GM18867 (cell line): Measurements from ENCODE around the gene TTLL12.

Experiments used
- ATAC-seq: cut with Tn5 transposase; IDR thresholded peaks from one replicate; pipeline ENCODE4 v1.9.1; 2021; ENCODE audit warnings: mild to moderate bottlenecking, moderate library complexity; ENCODE audit not compliant: unreplicated experiment

TTLL12 gene

DNA sequence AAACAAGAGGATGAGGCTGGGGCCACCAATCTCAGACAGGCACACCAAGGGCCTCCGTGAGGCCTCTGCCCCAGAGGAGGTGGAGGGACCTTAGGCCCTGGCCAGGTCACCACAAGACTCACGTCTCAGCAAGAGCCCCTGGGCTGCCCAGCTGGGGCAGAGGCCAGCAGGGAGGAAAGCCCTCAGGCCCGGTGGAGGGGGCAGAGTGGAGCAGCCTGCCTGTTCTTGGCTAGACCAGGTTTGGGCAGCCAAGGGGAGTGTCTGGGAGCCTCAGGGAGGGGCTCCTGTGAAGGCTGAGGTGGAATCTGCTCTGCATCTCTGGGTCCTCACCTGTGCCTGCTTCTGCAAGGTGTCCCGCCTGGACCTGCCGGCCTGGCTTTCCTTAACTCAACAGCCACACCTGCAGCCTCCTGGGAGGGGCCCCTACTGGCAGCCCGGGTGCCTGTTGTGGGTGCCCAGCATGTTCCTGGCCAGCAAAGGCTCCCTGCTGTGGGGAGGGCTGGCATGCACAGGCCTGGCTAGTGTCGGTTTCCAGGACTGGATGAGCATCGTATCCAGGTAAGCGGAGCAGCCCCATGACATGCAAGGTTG is 11.9 kb downstream of the TTLL12 start:
- no peak for ATAC-seq

DNA sequence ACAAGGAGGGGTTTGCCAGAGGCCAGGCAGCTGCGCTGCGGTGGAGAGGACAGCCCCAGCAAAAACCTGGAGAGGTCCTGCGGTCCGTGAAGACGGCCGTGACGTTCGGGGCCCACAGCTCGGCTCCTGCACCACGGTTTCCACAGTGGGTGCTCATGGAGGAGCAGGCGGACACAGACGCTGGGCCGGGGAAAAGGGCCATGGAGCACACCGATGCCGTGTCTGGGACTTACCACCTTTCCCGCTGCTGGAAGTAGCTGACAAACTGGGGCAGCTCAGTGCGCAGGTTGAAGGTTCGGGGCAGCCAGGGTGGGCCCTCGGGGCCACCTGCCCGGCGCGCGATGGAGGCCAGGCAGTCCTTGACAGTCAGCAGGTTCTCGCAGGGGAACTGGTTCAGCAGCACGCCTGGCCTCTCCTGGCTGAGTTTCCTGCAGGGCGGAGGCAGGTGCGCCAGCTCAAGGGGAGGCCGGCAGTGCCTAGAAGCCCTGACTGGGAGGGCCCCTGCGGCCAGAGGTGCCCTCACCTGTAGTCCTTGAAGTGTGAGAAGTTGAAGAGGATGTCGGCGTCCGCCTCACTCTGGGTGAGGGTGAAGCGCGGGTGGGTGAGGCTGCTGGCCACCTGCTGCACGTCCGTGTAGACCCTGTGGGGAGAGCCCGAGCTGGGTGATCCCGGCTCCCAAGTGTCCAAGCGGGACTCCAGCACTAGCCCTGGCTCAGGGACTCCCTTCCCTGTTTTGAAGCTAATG is 12.8 kb downstream of the TTLL12 start:
- no peak for ATAC-seq

DNA sequence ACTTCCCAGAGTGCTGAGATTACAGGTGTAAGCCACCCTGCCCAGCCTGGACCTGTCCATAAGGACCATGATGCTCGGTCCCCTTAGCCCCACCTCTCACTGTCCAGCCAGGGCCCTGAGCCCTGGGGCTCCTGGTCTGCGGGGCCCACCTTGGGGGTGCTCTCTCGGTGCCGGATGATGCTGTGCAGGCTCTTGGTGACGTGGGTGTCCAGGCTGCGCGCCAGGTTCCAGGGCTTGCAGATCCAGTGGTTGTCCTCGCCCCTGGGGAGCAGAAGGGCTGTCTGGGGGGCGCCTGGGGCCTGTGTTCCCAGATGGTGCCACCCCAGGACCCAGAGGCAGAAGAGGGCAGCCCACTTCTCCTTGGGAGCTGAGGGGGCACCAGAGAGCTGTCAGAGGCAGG is 13.4 kb downstream of the TTLL12 start:
- no peak for ATAC-seq

DNA sequence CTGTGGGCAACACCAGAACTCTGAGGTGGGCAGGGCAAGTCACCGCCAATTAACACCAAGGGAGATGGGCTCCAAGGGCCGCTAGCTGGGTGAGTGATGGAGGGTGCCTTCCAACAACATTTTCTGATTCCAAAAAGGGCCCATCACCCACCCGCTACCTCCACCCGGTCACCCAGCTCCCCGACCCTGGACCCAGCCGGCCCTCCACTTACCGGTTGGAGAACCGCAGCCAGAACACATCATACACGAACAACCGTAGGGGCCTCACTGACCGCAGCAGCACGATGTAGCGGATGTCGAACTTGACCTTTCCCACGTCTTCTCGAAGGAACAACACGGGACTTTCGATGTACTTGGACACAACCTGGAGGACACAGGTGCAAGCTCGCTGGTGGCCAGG is 14.7 kb downstream of the TTLL12 start:
- ATAC-seq, result no peak

DNA sequence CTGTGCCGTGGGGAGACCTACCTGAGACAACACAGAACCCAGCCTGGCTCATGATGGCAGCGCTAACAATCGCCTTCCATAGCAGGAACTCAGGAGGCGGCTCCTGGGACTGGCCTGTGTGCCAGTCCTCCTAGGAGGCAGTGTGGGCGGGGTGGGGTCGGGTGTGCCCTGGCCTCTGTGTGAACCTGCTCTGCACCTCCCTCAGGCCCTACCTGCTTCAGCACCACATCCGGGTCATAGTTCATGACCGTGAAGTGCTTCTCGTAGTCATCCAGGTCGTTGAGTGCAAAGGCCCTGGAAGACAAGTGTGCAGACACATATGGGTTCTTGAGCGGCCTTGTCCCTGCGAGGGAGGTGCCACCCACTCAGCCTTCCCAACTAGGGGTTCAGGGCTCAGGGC is 15.3 kb downstream of the TTLL12 start:
- no peak for ATAC-seq

DNA sequence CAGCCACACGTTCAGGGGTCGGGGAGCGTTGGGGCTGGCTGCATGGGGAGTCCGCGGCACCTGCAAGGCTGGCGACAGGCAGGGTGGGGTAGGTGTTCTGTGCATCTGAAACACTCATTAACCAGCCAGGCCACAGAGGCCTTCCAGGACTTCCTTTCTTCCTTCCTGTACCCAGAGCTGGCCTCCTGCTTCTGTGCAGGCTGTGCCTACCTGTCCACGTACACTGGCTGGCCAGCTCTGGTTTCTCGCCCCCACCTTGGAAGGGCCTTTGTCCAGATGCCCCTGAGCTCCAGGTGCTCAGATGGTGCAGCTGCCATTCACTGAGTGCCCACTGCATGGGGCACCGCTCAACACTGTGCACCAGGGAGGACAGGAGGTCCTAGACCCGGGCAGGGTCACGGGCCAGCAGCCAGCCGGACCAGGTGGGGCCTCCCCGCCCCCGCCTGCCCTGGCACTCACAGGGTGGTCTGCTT is 15.9 kb downstream of the TTLL12 start:
- ATAC-seq, result no peak

DNA sequence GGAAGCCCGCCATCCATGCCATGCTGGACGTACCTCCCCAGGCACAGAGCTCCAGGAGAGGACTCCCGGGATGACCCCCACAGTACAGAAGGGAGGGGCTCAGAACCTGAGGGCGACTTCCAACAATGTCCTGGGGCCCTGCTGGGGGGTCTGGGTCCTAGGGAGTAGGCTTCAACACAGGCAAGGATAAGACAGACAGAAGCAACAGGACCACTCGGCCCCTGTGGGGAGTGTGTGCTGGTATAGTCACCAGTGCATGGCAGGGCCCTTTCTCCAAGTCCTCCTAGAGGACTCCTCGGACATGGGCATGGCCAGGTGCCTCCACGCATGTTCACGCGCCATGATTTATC is 16.8 kb downstream of the TTLL12 start:
- no peak for ATAC-seq

DNA sequence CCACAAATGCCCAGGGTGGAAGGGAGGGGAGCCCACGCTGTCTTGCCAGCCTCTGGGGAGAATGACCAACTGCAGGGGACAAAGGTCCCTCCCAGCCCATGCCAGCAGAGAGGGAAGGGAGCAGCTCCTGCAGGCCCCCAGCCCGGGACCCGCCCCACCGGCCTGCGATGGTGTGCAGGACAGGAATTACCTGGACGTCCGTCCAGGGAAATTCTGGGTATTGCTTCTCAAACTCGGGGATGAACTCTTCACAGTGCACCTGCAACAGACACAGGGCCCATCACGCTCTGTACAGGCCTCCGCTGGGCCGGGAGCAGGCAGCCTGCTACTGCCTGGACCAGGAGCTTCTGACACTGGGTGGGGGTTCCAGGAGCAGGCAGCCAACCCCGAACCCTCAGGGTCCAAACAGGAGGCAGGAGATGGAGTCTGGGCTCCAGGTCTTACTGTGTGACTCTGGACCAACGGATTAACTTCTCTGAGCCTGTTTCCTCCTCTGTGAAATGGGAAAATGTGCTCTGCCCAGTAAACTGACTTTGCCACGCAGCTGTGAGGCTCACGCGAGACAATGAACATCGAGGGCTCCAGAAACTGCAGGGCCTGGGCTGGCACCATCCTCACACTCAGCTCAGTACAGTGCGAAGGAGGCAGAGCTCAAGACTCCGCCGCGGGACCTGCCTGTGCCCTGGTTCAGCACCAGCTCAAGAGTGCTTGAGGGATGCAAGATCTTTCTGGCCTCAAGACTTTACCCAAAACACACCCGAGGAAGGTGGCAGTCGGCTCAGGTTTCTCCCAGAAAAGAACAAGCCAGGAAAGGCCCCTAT is 17.4 kb downstream of the TTLL12 start:
- no peak for ATAC-seq

DNA sequence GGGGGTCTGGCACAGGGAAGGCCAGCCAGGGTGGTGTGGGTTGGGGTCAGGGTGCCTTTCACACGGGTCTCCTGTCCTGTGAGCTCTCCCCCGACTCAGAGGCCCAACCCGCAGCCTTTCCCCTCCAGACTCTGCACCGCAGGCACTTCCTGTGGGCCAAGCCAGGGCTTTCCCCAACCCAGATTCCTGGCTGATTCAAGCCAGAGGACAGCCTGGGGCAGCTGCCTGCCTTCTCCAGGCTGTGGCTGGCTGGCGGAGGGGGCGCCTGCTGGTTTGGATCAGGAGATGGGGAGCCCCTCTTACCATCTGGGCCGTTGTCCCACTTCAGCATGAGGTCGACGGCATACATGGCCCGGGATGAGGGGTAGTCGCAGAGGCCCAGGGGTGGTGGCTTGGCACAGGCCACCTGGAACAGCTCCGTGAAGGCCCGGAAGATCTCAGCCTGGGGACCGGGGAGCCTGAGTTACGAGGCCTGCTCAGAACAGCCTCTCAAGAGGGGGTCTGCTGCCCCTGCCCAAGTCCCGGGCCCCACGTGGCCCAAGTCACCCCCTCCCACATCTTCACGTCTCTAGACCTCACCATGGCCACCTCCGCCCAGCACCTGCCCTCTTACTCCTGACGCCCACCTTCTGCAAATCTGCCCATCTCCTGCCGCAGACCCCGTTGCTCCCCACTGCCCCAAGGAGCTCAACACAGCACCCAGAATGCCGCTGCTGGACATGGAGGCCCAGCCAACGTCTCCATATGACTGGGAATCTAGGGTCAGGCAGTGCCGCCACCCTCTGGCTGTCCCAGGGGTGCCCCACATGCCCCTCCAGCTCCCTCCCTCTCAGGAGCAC is 18.2 kb downstream of the TTLL12 start:
- ATAC-seq, result no peak

DNA sequence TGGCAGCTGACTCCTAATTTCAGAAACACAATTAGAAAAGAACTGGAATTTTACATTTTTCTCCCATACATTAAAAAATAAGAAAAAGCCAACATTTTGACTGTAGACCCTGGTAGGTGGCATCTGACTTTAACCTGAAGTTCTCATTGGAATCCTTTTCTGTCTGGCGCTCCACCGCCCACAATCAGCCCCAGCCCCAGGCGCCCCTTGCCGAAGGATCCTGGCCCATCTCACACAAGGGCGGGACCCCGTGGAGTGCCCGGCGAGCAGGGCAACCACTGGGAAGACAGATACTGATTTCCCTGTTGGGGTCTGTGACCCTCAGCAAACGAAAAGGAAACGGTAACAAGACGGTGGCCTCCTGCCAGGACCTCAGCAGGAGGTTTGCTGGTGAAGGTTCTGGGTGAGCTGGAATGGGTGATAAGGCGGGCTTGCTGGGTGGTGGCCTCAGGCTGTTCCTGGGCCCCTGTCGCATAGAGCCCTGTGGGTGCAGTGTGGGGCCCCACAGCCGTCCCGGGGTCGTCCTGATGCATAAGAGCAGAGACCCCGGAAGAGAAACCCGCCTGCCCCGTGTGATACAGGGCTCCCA is 19.8 kb downstream of the TTLL12 start:
- no peak for ATAC-seq

DNA sequence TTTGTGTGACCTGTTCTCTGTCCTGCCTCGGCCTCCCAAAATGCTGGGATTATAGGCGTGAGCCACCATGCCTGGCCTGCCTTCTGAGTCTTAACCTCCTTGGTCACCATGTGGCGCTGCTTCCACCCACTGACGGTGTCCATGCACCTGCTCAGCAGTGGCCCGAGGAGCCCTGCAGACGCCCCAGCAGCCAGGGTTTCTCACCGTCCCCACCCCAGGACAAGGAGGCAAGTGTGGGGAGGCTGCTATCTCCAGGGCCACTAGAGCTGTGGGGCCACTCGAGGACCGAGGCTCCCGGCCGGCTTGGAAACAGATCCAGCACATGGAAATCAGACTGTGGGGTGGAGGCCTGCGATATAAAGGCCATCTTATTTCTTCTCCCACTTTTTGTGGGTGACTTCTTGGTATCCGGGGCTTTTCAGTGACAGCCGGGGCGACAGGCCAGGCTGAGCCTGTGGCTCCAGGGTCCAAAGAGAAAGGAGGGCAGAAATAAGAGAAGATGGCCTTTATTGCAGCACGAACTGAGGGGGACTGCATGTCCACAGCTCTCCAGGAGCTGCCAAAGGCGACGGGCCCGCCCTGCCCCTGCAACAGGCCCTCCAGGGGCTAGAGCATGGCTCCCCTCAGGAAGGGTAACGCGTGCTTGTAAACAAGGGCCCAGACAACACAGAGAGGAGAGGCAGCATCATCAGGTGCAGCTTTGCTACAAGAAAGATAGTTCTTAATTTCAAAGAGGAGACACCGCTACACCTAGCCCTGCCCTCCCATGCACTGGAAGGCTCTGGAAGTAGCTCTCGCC is 20.6 kb downstream of the TTLL12 start:
- ATAC-seq, result no peak

DNA sequence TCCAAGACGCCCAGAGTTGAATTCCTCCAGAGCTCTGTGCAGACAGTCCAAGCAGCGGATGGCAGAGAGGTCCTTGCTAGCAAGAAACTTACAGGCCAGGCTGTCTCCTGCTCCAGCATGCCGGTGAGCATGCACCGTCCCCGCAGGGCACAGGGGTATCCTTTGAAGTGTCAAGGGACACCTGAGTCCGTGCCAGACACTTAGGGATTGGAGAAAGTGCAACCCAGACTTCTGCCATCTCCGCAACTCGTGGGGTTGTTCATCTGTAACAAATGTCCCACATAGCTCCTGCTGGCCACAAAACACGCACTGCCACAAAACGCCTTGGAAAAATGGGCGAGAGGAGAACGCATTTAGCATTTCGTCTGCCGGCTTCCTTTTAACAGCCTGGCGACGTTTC is 22.3 kb downstream of the TTLL12 start:
- ATAC-seq, result no peak

DNA sequence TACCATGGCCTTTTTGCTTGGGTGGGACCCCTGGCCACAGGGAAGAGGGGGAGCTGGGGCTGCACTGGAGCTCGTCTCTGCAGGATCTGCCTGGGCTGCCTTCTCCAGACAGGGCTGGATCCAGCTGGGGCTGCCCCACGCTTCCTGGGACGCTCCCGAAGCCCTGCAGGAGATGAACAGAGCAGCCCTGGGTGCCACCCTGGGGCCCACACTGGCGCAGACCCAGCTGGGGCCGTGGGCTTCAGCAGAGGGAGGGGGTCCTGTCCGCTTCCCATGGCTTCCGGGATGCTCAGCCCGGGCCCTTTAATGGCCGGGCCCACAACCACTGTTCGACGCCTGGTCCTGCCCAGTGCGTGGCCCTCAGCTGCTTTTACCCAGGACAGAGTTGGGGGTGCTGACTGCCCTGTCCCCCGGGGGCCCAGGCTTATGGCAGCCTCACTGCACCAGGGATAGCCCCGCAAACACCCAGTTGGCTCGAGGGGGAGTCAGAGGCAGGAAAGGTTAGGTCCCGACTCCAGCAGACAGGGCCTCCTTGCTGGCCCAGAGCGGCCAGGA is 23.6 kb downstream of the TTLL12 start:
- ATAC-seq, result no peak

DNA sequence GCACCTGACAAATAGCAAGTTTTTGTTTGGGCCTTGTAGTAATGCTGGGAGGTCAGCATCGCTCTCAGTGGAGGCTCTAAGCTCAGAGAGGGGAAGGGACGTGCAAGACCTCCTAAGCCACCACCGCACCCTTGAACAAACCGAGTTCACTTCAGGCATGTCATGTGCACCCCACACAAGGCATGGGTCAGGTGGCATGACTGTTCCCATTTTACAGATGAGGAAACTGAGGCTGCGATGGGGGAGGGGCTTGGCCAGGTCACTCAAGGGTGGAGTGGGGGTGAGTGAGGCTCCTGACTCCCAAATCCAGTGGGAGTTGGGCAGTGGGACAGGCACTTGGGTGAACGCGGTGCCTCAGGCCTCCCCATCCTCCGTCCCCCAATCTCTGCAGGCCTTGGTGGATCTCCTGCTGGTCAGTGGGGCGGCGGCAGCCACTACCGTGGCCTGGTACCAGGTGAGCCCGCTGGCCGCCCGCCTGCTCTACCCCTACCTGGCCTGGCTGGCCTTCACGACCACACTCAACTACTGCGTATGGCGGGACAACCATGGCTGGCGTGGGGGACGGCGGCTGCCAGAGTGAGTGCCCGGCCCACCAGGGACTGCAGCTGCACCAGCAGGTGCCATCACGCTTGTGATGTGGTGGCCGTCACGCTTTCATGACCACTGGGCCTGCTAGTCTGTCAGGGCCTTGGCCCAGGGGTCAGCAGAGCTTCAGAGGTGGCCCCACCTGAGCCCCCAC is 24.4 kb downstream of the TTLL12 start:
- ATAC-seq, result no peak

DNA sequence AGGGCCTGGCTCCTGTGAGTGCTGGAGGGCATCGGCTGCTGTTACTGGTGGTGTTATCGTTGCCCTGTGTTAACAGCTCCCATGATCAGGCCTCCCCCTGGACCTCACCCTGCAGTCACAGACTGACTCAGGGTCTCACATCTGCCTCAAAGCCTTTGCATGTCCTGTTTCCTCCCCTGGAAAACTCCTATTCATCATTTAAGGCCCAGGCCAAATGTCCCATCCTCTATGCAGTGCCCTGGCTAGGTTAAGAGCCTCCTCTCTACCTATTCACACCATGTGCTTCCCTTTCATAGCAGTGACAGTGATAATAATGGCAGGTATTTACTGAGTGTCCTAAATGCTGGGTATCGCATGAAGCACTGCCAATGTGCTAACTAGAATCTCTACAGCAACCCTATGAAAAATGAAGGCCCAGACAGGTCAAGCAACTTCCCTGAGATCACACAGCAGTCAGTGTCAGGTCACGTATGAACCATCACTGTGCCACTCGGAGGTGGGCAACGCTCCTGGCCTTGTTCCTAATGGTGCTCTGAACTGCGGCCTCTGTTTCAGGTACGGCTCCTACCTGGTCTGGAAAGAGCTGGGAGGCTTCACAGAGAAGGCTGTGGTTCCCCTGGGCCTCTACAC is 26.3 kb downstream of the TTLL12 start:
- no peak for ATAC-seq

DNA sequence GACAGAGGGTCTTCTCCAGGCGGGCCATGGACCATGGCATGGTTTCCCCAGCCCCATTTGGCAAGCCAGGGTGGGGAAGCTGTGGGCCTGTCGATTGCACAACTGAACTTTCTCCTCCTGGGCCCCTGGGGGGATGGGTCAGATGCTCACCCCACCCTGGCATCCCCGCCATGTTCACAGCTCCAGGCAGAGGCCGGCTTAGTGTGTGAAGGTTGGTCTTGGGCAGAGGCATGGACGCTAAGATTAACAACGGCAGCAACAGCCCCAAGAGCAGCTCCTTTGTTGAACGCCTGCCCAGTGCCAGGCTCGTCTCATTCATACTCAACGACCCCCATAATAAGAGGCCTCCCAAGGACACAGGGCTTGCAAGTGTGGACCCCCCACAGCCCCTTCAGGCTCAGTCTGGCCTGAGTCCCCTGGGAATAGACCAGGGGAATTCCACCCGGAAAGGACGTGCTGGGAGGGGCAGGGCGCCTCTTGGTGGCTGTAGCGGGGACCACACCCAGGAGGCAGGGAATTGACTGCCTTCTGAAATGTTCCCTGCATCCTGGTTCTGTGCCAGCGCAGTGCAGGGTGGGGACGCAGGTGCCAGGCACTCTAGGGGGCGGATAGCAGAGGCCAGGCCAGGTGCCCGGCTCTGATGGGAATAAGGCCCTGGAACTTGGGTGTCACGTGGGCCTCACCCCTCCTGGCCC is 27.3 kb downstream of the TTLL12 start:
- no peak for ATAC-seq

DNA sequence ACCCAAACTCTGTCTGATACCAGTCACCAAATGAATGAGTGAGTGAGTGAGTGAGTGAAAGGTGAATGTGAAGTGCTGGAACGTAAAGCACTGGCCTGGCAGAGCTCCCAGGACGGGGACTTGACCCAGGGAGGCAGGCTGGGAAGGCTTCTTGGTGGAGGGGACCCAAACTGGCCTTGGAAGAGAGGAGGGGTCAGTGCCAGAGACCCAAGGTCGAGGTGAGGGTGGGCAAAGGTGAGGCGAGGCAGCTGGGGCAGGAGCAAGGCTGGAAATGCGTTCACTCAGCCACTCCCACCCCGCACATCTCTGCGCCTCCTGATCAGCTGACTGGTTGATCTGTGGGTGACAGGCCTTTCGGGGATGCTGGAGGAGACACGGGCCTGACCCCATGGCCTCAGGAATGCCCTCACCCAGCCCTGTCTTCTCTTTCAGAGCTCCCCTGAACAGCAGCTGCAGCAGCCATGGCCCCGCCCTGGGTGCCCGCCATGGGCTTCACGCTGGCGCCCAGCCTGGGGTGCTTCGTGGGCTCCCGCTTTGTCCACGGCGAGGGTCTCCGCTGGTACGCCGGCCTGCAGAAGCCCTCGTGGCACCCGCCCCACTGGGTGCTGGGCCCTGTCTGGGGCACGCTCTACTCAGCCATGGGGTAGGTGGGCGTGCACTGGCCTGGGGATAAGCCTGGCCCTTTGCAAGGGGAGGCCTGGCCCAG is 28.0 kb downstream of the TTLL12 start:
- ATAC-seq, result no peak
